WTC11 (cell line): ENCODE results near the gene LPIN3. TPM values are rescaled to one million over a fixed set of nuclear protein-coding genes. Genes with fewer than 3 reads are reported as not detected.

Experiments
- ATAC-seq: fragments of 200-7000 bp; cut with Tn5 transposase; 2 replicates; pipeline ENCODE4 v1.10.0; 2021; ENCODE audit warnings: mild to moderate bottlenecking, moderate library complexity
- CTCF ChIA-PET: fragments of 300-600 bp; sonication (Branson Sonifier 250); formaldehyde crosslinking; loops from one replicate; lab custom pipeline; 2021; ENCODE audit warnings: antibody characterized with exemption; lab: Charles Lee
- POLR2A ChIA-PET: fragments of 350-600 bp; sonication (Branson Sonifier 250); formaldehyde crosslinking; loops from one replicate; lab custom pipeline; 2021; ENCODE audit warnings: antibody characterized with exemption; lab: Charles Lee
- DNase-seq: peaks from one replicate; pipeline ENCODE4 v3.0.0; 2021; ENCODE audit warnings: low spot score
- H3K27ac Mint-ChIP-seq: 2 replicates; pipeline ENCODE4 v1.8.0; 2021; ENCODE audit warnings: mixed read lengths
- H3K27me3 Mint-ChIP-seq: 2 replicates; pipeline ENCODE4 v1.8.0; 2021; ENCODE audit warnings: low read depth, mild to moderate bottlenecking, moderate library complexity, mixed read lengths
- H3K36me3 Mint-ChIP-seq: 2 replicates; pipeline ENCODE4 v1.8.0; 2021; ENCODE audit warnings: mixed read lengths
- H3K4me1 Mint-ChIP-seq: 2 replicates; pipeline ENCODE4 v1.8.0; 2022; ENCODE audit warnings: mixed read lengths
- H3K4me3 Mint-ChIP-seq: 2 replicates; pipeline ENCODE4 v1.8.0; 2021; ENCODE audit warnings: mild to moderate bottlenecking, moderate library complexity, mixed read lengths
- H3K9me3 Mint-ChIP-seq: 2 replicates; pipeline ENCODE4 v1.8.0; 2021; ENCODE audit warnings: mixed read lengths
- AR ChIP-seq: fragments of 250-450 bp; sonication (Bioruptor Pico); IDR thresholded peaks from 2 replicates; pipeline ENCODE4 v1.9.0; 2021; ENCODE audit warnings: mild to moderate bottlenecking
- ATF2 ChIP-seq: sonication (generic); formaldehyde crosslinking; IDR thresholded peaks from 2 replicates; pipeline ENCODE4 v1.8.1; 2022; ENCODE audit warnings: low read depth, missing genetic modification reagents, borderline replicate concordance
- ETV6 ChIP-seq: sonication (generic); formaldehyde crosslinking; IDR thresholded peaks from 2 replicates; pipeline ENCODE4 v1.8.1; 2022; ENCODE audit warnings: mild to moderate bottlenecking, missing genetic modification reagents
- GRHL2 ChIP-seq: fragments of 250-450 bp; sonication (Bioruptor Pico); IDR thresholded peaks from 2 replicates; pipeline ENCODE4 v1.8.0; 2022; ENCODE audit warnings: mild to moderate bottlenecking, moderate library complexity; ENCODE audit not compliant: insufficient replicate concordance, severe bottlenecking
- KAT7 ChIP-seq: sonication (generic); formaldehyde crosslinking; IDR thresholded peaks from 2 replicates; pipeline ENCODE4 v1.8.1; 2023; ENCODE audit warnings: missing genetic modification reagents, mild to moderate bottlenecking, borderline replicate concordance
- NFYB ChIP-seq: sonication (generic); formaldehyde crosslinking; conservative IDR thresholded peaks from 2 replicates; pipeline ENCODE4 v1.8.0; 2022; ENCODE audit warnings: low read depth, missing genetic modification reagents
- NR3C1 ChIP-seq: sonication (generic); formaldehyde crosslinking; conservative IDR thresholded peaks from 2 replicates; pipeline ENCODE4 v1.8.1; 2023; ENCODE audit warnings: low read depth, mild to moderate bottlenecking, missing genetic modification reagents
- SMAD3 ChIP-seq: sonication (generic); formaldehyde crosslinking; IDR thresholded peaks from 2 replicates; pipeline ENCODE4 v1.8.0; 2022; ENCODE audit warnings: missing genetic modification reagents, mild to moderate bottlenecking, borderline replicate concordance
- SMAD4 ChIP-seq: sonication (generic); formaldehyde crosslinking; IDR thresholded peaks from 2 replicates; pipeline ENCODE4 v1.8.0; 2022; ENCODE audit warnings: mild to moderate bottlenecking, missing genetic modification reagents
- SOX15 ChIP-seq: fragments of 250-450 bp; sonication (Bioruptor Pico); IDR thresholded peaks from 2 replicates; pipeline ENCODE4 v1.9.0; 2021; ENCODE audit warnings: mild to moderate bottlenecking
- ZNF138 ChIP-seq: sonication (generic); formaldehyde crosslinking; conservative IDR thresholded peaks from 2 replicates; pipeline ENCODE4 v1.8.1; 2022; ENCODE audit warnings: mild to moderate bottlenecking, moderate library complexity, missing genetic modification reagents
- ZNF396 ChIP-seq: fragments of 250-450 bp; sonication (Bioruptor Pico); IDR thresholded peaks from 2 replicates; pipeline ENCODE4 v1.8.0; 2021; ENCODE audit warnings: mild to moderate bottlenecking, moderate library complexity, borderline replicate concordance
- total RNA-seq: library from RNA; stranded (reverse); gene quantifications from 3 replicates; pipeline ENCODE4 v1.2.3, GENCODE V29; 2021
- TF ChIP-seq, protein P1 (sequence below): sonication (generic); formaldehyde crosslinking; IDR thresholded peaks from 2 replicates; pipeline ENCODE4 v1.8.0; 2023; ENCODE audit warnings: missing genetic modification reagents
- TF ChIP-seq, protein P2 (sequence below): fragments of 250-450 bp; sonication (Bioruptor Pico); IDR thresholded peaks from 2 replicates; pipeline ENCODE4 v1.9.0; 2021; ENCODE audit warnings: moderate library complexity, mild to moderate bottlenecking, inconsistent platforms, borderline replicate concordance
- TF ChIP-seq, protein P3 (sequence below): fragments of 250-450 bp; sonication (Bioruptor Pico); IDR thresholded peaks from 2 replicates; pipeline ENCODE4 v1.9.0; 2021; ENCODE audit warnings: mild to moderate bottlenecking, borderline replicate concordance
- TF ChIP-seq, protein P4 (sequence below): fragments of 200-600 bp; IDR thresholded peaks from 2 replicates; pipeline ENCODE4 v1.8.0; 2022; ENCODE audit warnings: antibody characterized with exemption
- TF ChIP-seq, protein P5 (sequence below): sonication (generic); formaldehyde crosslinking; IDR thresholded peaks from 2 replicates; pipeline ENCODE4 v1.8.1; 2023; ENCODE audit warnings: mild to moderate bottlenecking, missing genetic modification reagents, moderate library complexity
- TF ChIP-seq, protein P6 (sequence below): fragments of 250-450 bp; sonication (Bioruptor Pico); IDR thresholded peaks from 2 replicates; pipeline ENCODE4 v2.1.2; 2022; ENCODE audit warnings: mild to moderate bottlenecking, moderate library complexity
- TF ChIP-seq, protein P7 (sequence below): sonication (generic); formaldehyde crosslinking; IDR thresholded peaks from 2 replicates; pipeline ENCODE4 v1.8.1; 2023; ENCODE audit warnings: mild to moderate bottlenecking, missing genetic modification reagents

LPIN3 gene
- total RNA-seq, 1 experiment from 2014 or later = 7.9 TPM

GRCh38 chr20:41339957-41340326 is 679 bp upstream of the LPIN3 start:
- DNase-seq = peak; percentile 98
- ATAC-seq = peak; percentile 77
- POLR2A ChIA-PET = interaction anchor here (1.6 kb wide), 1 partner anchor 42 kb away, joined by 3 read pairs; no protein-coding TSS in a partner anchor
- TF ChIP-seq SMAD4 (CRISPR knock-in tag) = no peak
- TF ChIP-seq, protein P1, sequence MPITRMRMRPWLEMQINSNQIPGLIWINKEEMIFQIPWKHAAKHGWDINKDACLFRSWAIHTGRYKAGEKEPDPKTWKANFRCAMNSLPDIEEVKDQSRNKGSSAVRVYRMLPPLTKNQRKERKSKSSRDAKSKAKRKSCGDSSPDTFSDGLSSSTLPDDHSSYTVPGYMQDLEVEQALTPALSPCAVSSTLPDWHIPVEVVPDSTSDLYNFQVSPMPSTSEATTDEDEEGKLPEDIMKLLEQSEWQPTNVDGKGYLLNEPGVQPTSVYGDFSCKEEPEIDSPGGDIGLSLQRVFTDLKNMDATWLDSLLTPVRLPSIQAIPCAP (CRISPR knock-in tag) = 0 out of 2 replicates have a peak, but pooled peaks have one; percentile 40
- no peak for TF ChIP-seq NR3C1 (CRISPR knock-in tag)
- TF ChIP-seq, protein P2, sequence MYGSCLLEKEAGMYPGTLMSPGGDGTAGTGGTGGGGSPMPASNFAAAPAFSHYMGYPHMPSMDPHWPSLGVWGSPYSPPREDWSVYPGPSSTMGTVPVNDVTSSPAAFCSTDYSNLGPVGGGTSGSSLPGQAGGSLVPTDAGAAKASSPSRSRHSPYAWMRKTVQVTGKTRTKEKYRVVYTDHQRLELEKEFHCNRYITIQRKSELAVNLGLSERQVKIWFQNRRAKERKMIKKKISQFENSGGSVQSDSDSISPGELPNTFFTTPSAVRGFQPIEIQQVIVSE (CRISPR knock-in tag) = no peak
- TF ChIP-seq SOX15 (CRISPR knock-in tag) = no peak
- no peak for TF ChIP-seq SMAD3 (CRISPR knock-in tag)
- TF ChIP-seq, protein P3, sequence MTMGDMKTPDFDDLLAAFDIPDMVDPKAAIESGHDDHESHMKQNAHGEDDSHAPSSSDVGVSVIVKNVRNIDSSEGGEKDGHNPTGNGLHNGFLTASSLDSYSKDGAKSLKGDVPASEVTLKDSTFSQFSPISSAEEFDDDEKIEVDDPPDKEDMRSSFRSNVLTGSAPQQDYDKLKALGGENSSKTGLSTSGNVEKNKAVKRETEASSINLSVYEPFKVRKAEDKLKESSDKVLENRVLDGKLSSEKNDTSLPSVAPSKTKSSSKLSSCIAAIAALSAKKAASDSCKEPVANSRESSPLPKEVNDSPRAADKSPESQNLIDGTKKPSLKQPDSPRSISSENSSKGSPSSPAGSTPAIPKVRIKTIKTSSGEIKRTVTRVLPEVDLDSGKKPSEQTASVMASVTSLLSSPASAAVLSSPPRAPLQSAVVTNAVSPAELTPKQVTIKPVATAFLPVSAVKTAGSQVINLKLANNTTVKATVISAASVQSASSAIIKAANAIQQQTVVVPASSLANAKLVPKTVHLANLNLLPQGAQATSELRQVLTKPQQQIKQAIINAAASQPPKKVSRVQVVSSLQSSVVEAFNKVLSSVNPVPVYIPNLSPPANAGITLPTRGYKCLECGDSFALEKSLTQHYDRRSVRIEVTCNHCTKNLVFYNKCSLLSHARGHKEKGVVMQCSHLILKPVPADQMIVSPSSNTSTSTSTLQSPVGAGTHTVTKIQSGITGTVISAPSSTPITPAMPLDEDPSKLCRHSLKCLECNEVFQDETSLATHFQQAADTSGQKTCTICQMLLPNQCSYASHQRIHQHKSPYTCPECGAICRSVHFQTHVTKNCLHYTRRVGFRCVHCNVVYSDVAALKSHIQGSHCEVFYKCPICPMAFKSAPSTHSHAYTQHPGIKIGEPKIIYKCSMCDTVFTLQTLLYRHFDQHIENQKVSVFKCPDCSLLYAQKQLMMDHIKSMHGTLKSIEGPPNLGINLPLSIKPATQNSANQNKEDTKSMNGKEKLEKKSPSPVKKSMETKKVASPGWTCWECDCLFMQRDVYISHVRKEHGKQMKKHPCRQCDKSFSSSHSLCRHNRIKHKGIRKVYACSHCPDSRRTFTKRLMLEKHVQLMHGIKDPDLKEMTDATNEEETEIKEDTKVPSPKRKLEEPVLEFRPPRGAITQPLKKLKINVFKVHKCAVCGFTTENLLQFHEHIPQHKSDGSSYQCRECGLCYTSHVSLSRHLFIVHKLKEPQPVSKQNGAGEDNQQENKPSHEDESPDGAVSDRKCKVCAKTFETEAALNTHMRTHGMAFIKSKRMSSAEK (CRISPR knock-in tag) = no peak
- TF ChIP-seq, protein P4, sequence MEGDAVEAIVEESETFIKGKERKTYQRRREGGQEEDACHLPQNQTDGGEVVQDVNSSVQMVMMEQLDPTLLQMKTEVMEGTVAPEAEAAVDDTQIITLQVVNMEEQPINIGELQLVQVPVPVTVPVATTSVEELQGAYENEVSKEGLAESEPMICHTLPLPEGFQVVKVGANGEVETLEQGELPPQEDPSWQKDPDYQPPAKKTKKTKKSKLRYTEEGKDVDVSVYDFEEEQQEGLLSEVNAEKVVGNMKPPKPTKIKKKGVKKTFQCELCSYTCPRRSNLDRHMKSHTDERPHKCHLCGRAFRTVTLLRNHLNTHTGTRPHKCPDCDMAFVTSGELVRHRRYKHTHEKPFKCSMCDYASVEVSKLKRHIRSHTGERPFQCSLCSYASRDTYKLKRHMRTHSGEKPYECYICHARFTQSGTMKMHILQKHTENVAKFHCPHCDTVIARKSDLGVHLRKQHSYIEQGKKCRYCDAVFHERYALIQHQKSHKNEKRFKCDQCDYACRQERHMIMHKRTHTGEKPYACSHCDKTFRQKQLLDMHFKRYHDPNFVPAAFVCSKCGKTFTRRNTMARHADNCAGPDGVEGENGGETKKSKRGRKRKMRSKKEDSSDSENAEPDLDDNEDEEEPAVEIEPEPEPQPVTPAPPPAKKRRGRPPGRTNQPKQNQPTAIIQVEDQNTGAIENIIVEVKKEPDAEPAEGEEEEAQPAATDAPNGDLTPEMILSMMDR = peak; percentile 99
- TF ChIP-seq ATF2 (CRISPR knock-in tag) = no peak
- peak; percentile 84; the same call in 1 of the 2 replicates for TF ChIP-seq ETV6
- no peak for TF ChIP-seq ZNF396 (CRISPR knock-in tag)
- no peak for TF ChIP-seq KAT7 (CRISPR knock-in tag)
- TF ChIP-seq, protein P5, sequence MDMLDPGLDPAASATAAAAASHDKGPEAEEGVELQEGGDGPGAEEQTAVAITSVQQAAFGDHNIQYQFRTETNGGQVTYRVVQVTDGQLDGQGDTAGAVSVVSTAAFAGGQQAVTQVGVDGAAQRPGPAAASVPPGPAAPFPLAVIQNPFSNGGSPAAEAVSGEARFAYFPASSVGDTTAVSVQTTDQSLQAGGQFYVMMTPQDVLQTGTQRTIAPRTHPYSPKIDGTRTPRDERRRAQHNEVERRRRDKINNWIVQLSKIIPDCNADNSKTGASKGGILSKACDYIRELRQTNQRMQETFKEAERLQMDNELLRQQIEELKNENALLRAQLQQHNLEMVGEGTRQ (CRISPR knock-in tag) = peak; percentile 43; the same call in 1 of the 2 replicates
- TF ChIP-seq, protein P6, sequence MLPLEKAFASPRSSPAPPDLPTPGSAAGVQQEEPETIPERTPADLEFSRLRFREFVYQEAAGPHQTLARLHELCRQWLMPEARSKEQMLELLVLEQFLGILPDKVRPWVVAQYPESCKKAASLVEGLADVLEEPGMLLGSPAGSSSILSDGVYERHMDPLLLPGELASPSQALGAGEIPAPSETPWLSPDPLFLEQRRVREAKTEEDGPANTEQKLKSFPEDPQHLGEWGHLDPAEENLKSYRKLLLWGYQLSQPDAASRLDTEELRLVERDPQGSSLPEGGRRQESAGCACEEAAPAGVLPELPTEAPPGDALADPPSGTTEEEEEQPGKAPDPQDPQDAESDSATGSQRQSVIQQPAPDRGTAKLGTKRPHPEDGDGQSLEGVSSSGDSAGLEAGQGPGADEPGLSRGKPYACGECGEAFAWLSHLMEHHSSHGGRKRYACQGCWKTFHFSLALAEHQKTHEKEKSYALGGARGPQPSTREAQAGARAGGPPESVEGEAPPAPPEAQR = no peak
- peak; percentile 88; the same call in 1 of the 2 replicates for TF ChIP-seq ZNF138
- TF ChIP-seq, protein P7, sequence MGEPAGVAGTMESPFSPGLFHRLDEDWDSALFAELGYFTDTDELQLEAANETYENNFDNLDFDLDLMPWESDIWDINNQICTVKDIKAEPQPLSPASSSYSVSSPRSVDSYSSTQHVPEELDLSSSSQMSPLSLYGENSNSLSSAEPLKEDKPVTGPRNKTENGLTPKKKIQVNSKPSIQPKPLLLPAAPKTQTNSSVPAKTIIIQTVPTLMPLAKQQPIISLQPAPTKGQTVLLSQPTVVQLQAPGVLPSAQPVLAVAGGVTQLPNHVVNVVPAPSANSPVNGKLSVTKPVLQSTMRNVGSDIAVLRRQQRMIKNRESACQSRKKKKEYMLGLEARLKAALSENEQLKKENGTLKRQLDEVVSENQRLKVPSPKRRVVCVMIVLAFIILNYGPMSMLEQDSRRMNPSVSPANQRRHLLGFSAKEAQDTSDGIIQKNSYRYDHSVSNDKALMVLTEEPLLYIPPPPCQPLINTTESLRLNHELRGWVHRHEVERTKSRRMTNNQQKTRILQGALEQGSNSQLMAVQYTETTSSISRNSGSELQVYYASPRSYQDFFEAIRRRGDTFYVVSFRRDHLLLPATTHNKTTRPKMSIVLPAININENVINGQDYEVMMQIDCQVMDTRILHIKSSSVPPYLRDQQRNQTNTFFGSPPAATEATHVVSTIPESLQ (CRISPR knock-in tag) = no peak
- no peak for TF ChIP-seq GRHL2
- TF ChIP-seq AR = no peak
- no peak for TF ChIP-seq NFYB (CRISPR knock-in tag)

More at GRCh38 chr20:41339957-41340326, 679 bp upstream of the LPIN3 start:
- peaks cover 6% of the 10 kb centered on the region for H3K4me1 Mint-ChIP-seq
- no peaks in the 10 kb centered on the region for H3K36me3 Mint-ChIP-seq
- H3K9me3 Mint-ChIP-seq = no peaks in the 10 kb centered on the region
- H3K27me3 Mint-ChIP-seq = peaks cover 8% of the 10 kb centered on the region
- H3K4me3 Mint-ChIP-seq = peak overlapping the region; percentile 80
- H3K27ac Mint-ChIP-seq = peak overlapping the region; percentile 92
- CTCF ChIA-PET = interaction anchor here (0.6 to 5.6 kb wide), 53 partner anchors 10 to 374 kb away, joined by 3 to 126 read pairs (median 4); no protein-coding TSS in a partner anchor
